ENCODE results near the gene MRPL32. TPM values are rescaled to one million over a fixed set of nuclear protein-coding genes. Genes with fewer than 3 reads are reported as not detected.

Gene MRPL32
- total RNA-seq, 3 donors from 2014 or later (not counting 1 experiment from before 2014, with no cell fraction given): 22.5 to 36.9 (median 32.6) TPM

DNA sequence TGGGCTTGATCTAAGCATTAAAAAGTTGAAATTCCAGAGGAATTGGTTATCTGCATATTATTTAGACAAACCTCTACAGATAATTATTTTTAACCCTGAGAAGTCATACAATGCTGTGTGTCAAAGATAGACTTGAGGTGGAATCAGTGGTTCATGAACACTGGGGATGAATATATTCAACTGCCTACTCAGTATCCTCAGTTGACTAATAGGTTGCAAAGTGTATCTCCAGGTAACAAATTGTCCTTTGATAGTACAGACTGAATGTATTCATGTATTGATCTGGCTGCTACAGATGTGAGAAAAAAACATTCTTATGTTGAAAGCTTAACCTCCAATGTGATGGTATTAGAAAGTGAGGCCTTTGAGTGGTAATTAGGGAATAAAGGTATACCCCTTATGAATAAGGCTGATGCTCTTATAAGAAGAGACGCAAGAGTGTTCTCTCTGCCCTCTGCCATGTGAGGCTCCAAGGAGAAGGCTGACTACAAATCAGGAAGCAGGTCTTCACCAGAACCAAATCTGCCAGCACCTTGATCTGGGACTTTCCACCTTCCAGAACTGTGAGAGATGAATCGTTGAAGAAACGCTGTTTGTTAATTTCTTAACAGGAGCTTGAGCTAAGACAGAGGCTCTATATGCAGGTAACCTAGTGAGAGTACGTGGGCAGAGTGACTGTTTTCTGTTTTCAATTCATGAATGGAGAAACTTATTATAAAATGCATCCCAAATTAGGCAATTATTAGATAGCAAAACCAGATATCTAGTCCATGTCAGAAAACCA lies 7.5 kb downstream of the MRPL32 start:
- H3K4me1 Mint-ChIP-seq: no peaks in the 10 kb centered on the region
- H3K27me3 Mint-ChIP-seq (ENCODE audit: low read depth in 2 of 2): no peaks in the 10 kb centered on the region
- ATAC-seq (no peak), DNase-seq (peak in 1 of 2 donors; percentile 17)
- intact Hi-C loops (cut with micrococcal nuclease): loop anchor here (2.0 kb wide), 1 partner anchor 899 kb away; no protein-coding TSS in a partner anchor
- TF ChIP-seq, protein P1, sequence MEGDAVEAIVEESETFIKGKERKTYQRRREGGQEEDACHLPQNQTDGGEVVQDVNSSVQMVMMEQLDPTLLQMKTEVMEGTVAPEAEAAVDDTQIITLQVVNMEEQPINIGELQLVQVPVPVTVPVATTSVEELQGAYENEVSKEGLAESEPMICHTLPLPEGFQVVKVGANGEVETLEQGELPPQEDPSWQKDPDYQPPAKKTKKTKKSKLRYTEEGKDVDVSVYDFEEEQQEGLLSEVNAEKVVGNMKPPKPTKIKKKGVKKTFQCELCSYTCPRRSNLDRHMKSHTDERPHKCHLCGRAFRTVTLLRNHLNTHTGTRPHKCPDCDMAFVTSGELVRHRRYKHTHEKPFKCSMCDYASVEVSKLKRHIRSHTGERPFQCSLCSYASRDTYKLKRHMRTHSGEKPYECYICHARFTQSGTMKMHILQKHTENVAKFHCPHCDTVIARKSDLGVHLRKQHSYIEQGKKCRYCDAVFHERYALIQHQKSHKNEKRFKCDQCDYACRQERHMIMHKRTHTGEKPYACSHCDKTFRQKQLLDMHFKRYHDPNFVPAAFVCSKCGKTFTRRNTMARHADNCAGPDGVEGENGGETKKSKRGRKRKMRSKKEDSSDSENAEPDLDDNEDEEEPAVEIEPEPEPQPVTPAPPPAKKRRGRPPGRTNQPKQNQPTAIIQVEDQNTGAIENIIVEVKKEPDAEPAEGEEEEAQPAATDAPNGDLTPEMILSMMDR (IDR thresholded peaks at IDR 0.05): no peak
- WGBS (ENCODE audit: insufficient coverage): 84% methylated on average over 3 of the region's 4 CpGs
- no peaks in the 10 kb centered on the region for H3K4me1 ChIP-seq (ENCODE audit: control insufficient read depth, insufficient read depth, low read length)
- H3K9me3 Mint-ChIP-seq: no peaks in the 10 kb centered on the region
- no peaks in the 10 kb centered on the region for H3K27me3 ChIP-seq (ENCODE audit: control insufficient read depth, insufficient read depth, low read length)
- H3K4me3 ChIP-seq (ENCODE audit: low read length): no peak overlapping the region
- peaks cover 33% of the 10 kb centered on the region for H3K36me3 ChIP-seq (ENCODE audit: control insufficient read depth, insufficient read depth, low read length)
- no peak overlapping the region for H3K27ac Mint-ChIP-seq
- no peak overlapping the region for H3K27ac ChIP-seq (ENCODE audit: low read length)
- H3K9me3 ChIP-seq (ENCODE audit: control insufficient read depth, insufficient read depth, low read length): no peaks in the 10 kb centered on the region
- peaks cover 6% of the 10 kb centered on the region for H3K36me3 Mint-ChIP-seq
- H3K4me3 Mint-ChIP-seq: no peak overlapping the region

DNA sequence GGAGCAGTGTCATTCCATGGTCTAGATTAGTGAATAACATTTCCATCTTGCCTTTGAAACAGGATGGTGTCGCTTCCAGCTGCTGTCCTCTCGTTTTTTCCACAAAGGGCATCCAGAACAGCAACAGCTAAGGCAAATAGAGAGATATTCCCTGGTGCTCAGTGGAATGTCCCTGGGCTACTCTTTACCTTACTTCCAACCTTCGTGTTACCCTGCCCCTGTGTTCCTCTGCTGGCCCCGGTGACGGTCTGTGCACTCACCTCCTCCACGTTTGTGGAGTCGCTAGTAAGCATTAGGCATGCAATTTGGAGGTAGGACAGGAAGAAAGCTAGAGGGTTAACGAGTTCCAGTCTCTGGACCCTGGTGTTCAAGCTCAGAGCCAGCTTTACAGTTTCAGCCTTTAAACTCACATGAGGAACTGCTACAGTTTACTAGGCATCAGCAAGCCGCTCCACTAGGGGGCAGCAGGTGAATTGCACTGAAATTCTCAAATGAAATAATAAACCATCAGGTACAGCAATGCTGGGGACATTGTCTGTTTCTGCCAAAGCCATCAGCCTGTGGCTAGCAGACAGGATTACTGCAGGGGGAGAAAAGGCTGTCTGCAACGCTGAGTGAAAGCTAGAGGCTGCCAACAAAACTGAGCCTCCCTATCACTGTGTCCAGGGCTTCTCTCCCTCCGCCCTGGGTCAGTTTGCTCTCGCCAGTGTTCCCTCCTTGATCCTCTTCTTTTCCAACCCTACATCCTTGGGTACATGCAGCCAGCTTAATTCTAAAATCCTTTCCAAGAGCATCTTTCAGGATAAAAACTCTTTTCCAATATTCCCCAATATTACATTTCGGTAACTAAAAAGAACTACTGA lies 9.0 kb downstream of the MRPL32 start:
- Mint-ChIP-seq H3K4me1 (no peaks in the 10 kb centered on the region), H3K9me3 (no peaks in the 10 kb centered on the region), H3K27ac (no peak overlapping the region), H3K4me3 (no peak overlapping the region), H3K36me3 (peaks cover 6% of the 10 kb centered on the region), H3K27me3 (ENCODE audit: low read depth in 2 of 2) (no peaks in the 10 kb centered on the region)
- no peak overlapping the region for H3K4me3 ChIP-seq (ENCODE audit: low read length)
- ATAC-seq (peak; percentile 58 to 77 (median 74)), DNase-seq (peak; percentile 42 to 80)
- no peak overlapping the region for H3K27ac ChIP-seq (ENCODE audit: low read length)
- no peaks in the 10 kb centered on the region for H3K4me1 ChIP-seq (ENCODE audit: control insufficient read depth, insufficient read depth, low read length)
- H3K36me3 ChIP-seq (ENCODE audit: control insufficient read depth, insufficient read depth, low read length): peaks cover 20% of the 10 kb centered on the region
- intact Hi-C loops (cut with micrococcal nuclease): loop anchor here (1.0 to 2.0 kb wide), 2 partner anchors 780 to 898 kb away; no protein-coding TSS in a partner anchor
- H3K27me3 ChIP-seq (ENCODE audit: control insufficient read depth, insufficient read depth, low read length): no peaks in the 10 kb centered on the region
- H3K9me3 ChIP-seq (ENCODE audit: control insufficient read depth, insufficient read depth, low read length): no peaks in the 10 kb centered on the region
- TF ChIP-seq, protein P1 (IDR thresholded peaks at IDR 0.05): peak; percentile 85
- 68% methylated on average over 13 of the region's 13 CpGs for WGBS (ENCODE audit: insufficient coverage)

DNA sequence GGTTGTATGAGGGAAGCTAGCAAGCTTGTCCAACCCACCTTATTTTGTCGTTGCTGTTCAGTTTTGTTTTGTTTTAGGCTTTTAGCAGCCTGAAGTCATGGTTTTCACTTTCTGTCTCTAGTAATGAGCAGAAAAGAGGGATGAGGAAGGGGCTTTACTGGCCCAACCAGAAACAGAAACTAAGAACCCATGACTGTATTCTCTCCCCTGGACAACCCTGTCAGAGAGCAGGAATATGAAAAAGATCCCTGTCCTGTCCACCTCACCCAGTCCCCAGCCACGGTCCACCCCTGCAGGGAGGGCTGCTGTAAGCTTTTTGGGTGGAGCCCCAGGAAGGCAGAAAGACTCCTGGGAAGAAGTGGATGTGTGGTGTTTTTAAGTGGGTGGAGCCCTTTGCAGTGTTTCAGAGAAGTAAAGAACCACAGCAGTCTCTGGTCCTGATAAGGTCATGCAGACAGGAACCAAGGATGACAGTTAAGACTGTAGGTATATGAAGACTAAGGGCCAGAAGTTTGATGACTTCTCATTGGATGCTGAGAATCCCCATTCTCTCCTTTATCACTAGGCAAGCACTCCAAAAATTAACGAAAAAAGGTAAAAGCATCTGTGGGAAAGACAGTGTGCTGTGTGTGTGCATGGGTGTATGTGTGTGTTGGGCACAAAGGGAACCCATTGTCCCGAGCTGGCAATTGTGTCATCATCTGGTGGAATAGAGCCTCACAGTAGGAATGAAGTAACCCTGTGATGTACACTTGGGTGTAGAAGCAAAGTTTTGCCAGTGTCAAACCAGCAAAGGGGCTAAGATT lies 13.8 kb downstream of the MRPL32 start:
- Histone ChIP-seq H3K9me3 (ENCODE audit: control insufficient read depth, insufficient read depth, low read length) (no peaks in the 10 kb centered on the region), H3K27me3 (ENCODE audit: control insufficient read depth, insufficient read depth, low read length) (no peaks in the 10 kb centered on the region), H3K27ac (ENCODE audit: low read length) (no peak overlapping the region), H3K4me3 (ENCODE audit: low read length) (no peak overlapping the region), H3K36me3 (ENCODE audit: control insufficient read depth, insufficient read depth, low read length) (no peaks in the 10 kb centered on the region), H3K4me1 (ENCODE audit: control insufficient read depth, insufficient read depth, low read length) (no peaks in the 10 kb centered on the region)
- Mint-ChIP-seq H3K4me3 (no peak overlapping the region), H3K27ac (no peak overlapping the region), H3K4me1 (no peaks in the 10 kb centered on the region), H3K27me3 (ENCODE audit: low read depth in 2 of 2) (no peaks in the 10 kb centered on the region), H3K9me3 (no peaks in the 10 kb centered on the region), H3K36me3 (no peaks in the 10 kb centered on the region)
- 47% methylated on average over 3 of the region's 4 CpGs for WGBS (ENCODE audit: insufficient coverage)
- intact Hi-C loops (cut with micrococcal nuclease): no loop called here
- no peak for DNase-seq
- no peak for ATAC-seq
- TF ChIP-seq, protein P1 (IDR thresholded peaks at IDR 0.05): no peak
